Activated T-helper 17 cell treated with anti-CD3 and anti-CD28 coated beads, Interleukin-2, amount 50 U/mL, for 72 hours (primary cell): Measurements from ENCODE around the gene GPT2. TPM values are rescaled to one million over a fixed set of nuclear protein-coding genes. Genes with fewer than 3 reads are reported as not detected.
A peak's percentile ranks its signal among the peaks of the same experiment; 100 is the strongest.

Experiments
- ATAC-seq: fragments of 150-1000 bp; cut with Tn5 transposase; replicated peaks from 2 replicates; pipeline ENCODE4 v1.10.0; 2021; ENCODE audit warnings: mild to moderate bottlenecking, moderate library complexity
- H3K27ac Mint-ChIP-seq: one replicate; pipeline ENCODE4 v1.8.0; 2022; ENCODE audit warnings: mixed read lengths
- H3K27me3 Mint-ChIP-seq: one replicate; pipeline ENCODE4 v1.8.0; 2022; ENCODE audit warnings: mixed read lengths
- H3K36me3 Mint-ChIP-seq: one replicate; pipeline ENCODE4 v1.8.0; 2022; ENCODE audit warnings: low read depth, mild to moderate bottlenecking, mixed read lengths
- H3K4me1 Mint-ChIP-seq: one replicate; pipeline ENCODE4 v1.8.0; 2022; ENCODE audit warnings: mixed read lengths
- H3K4me3 Mint-ChIP-seq: one replicate; pipeline ENCODE4 v1.8.0; 2022; ENCODE audit warnings: mild to moderate bottlenecking, mixed read lengths
- H3K9me3 Mint-ChIP-seq: one replicate; pipeline ENCODE4 v1.8.0; 2022; ENCODE audit warnings: mixed read lengths
- total RNA-seq, 2 donors: library from RNA; stranded (reverse); gene quantifications; one replicate each; pipeline ENCODE4 v1.2.3, GENCODE V29; 2022

The GPT2 gene
- total RNA-seq, 2 donors from 2014 or later: 8.4 to 8.5 TPM

GRCh38 chr16:46899443-46900143 lies 15.4 kb downstream of the GPT2 start:
- Mint-ChIP-seq H3K27me3 (no peaks in the 10 kb centered on the region), H3K36me3 (no peaks in the 10 kb centered on the region), H3K9me3 (no peaks in the 10 kb centered on the region), H3K27ac (no peak overlapping the region), H3K4me3 (no peak overlapping the region), H3K4me1 (no peaks in the 10 kb centered on the region)
- no peak for ATAC-seq

GRCh38 chr16:46900455-46901235 lies 16.5 kb downstream of the GPT2 start:
- Mint-ChIP-seq H3K27me3 (no peaks in the 10 kb centered on the region), H3K36me3 (no peaks in the 10 kb centered on the region), H3K27ac (no peak overlapping the region), H3K9me3 (no peaks in the 10 kb centered on the region), H3K4me1 (no peaks in the 10 kb centered on the region), H3K4me3 (no peak overlapping the region)
- no peak for ATAC-seq

GRCh38 chr16:46901709-46902108 lies 17.5 kb downstream of the GPT2 start:
- no peak overlapping the region for H3K27ac Mint-ChIP-seq
- H3K9me3 Mint-ChIP-seq: no peaks in the 10 kb centered on the region
- ATAC-seq: no peak
- H3K4me1 Mint-ChIP-seq: no peaks in the 10 kb centered on the region
- no peaks in the 10 kb centered on the region for H3K36me3 Mint-ChIP-seq
- no peak overlapping the region for H3K4me3 Mint-ChIP-seq
- H3K27me3 Mint-ChIP-seq: no peaks in the 10 kb centered on the region

- Mint-ChIP-seq H3K27ac (no peak overlapping the region), H3K4me1 (no peaks in the 10 kb centered on the region), H3K4me3 (no peak overlapping the region), H3K27me3 (no peaks in the 10 kb centered on the region), H3K9me3 (no peaks in the 10 kb centered on the region), H3K36me3 (peaks cover 4% of the 10 kb centered on the region)
- ATAC-seq: no peak
Measured at GRCh38 chr16:46903255-46903905, 19.2 kb downstream of the GPT2 start.

GRCh38 chr16:46904471-46904870 lies 20.3 kb downstream of the GPT2 start:
- H3K27ac Mint-ChIP-seq: peak overlapping the region; percentile 23
- ATAC-seq: no peak
- H3K9me3 Mint-ChIP-seq: no peaks in the 10 kb centered on the region
- H3K27me3 Mint-ChIP-seq: no peaks in the 10 kb centered on the region
- peaks cover 4% of the 10 kb centered on the region for H3K36me3 Mint-ChIP-seq
- H3K4me3 Mint-ChIP-seq: no peak overlapping the region
- no peaks in the 10 kb centered on the region for H3K4me1 Mint-ChIP-seq

- H3K4me3 Mint-ChIP-seq: no peak overlapping the region
Measured at GRCh38 chr16:46906360-46907060, 22.3 kb downstream of the GPT2 start.

GRCh38 chr16:46907061-46907774 lies 23.1 kb downstream of the GPT2 start:
- Mint-ChIP-seq H3K4me3 (no peak overlapping the region), H3K4me1 (peaks cover 8% of the 10 kb centered on the region), H3K36me3 (peaks cover 14% of the 10 kb centered on the region), H3K27me3 (no peaks in the 10 kb centered on the region), H3K27ac (no peak overlapping the region), H3K9me3 (no peaks in the 10 kb centered on the region)
- no peak for ATAC-seq

More at GRCh38 chr16:46906360-46907060, 22.3 kb downstream of the GPT2 start:
- Mint-ChIP-seq H3K9me3 (no peaks in the 10 kb centered on the region), H3K27ac (no peak overlapping the region), H3K36me3 (peaks cover 14% of the 10 kb centered on the region), H3K4me1 (peaks cover 8% of the 10 kb centered on the region), H3K27me3 (no peaks in the 10 kb centered on the region)
- no peak for ATAC-seq

GRCh38 chr16:46908540-46909372 lies 24.6 kb downstream of the GPT2 start:
- Mint-ChIP-seq H3K27ac (no peak overlapping the region), H3K27me3 (no peaks in the 10 kb centered on the region), H3K4me1 (peaks cover 8% of the 10 kb centered on the region), H3K9me3 (no peaks in the 10 kb centered on the region), H3K4me3 (no peak overlapping the region), H3K36me3 (peaks cover 14% of the 10 kb centered on the region)
- peak; percentile 61 for ATAC-seq

- peak overlapping the region; percentile 5 for H3K4me3 Mint-ChIP-seq
- no peaks in the 10 kb centered on the region for H3K9me3 Mint-ChIP-seq
- no peaks in the 10 kb centered on the region for H3K27me3 Mint-ChIP-seq
- H3K36me3 Mint-ChIP-seq: peaks cover 14% of the 10 kb centered on the region
- peaks cover 17% of the 10 kb centered on the region for H3K4me1 Mint-ChIP-seq
- H3K27ac Mint-ChIP-seq: peak overlapping the region; percentile 21
- ATAC-seq: peak; percentile 43
Measured at GRCh38 chr16:46911038-46911437, 26.9 kb downstream of the GPT2 start.

GRCh38 chr16:46911650-46912049 lies 27.5 kb downstream of the GPT2 start:
- H3K27me3 Mint-ChIP-seq: no peaks in the 10 kb centered on the region
- H3K4me1 Mint-ChIP-seq: peaks cover 17% of the 10 kb centered on the region

GRCh38 chr16:46914556-46915201 lies 30.5 kb downstream of the GPT2 start:
- H3K9me3 Mint-ChIP-seq: no peaks in the 10 kb centered on the region
- H3K4me3 Mint-ChIP-seq: no peak overlapping the region
- ATAC-seq: no peak
- H3K36me3 Mint-ChIP-seq: peaks cover 10% of the 10 kb centered on the region
- no peak overlapping the region for H3K27ac Mint-ChIP-seq
- H3K4me1 Mint-ChIP-seq: peaks cover 24% of the 10 kb centered on the region
- H3K27me3 Mint-ChIP-seq: no peaks in the 10 kb centered on the region

More at GRCh38 chr16:46911650-46912049, 27.5 kb downstream of the GPT2 start:
- H3K36me3 Mint-ChIP-seq: peaks cover 14% of the 10 kb centered on the region
- ATAC-seq: no peak
- H3K4me3 Mint-ChIP-seq: no peak overlapping the region
- no peaks in the 10 kb centered on the region for H3K9me3 Mint-ChIP-seq
- H3K27ac Mint-ChIP-seq: no peak overlapping the region

GRCh38 chr16:46915483-46916025 lies 31.4 kb downstream of the GPT2 start:
- Mint-ChIP-seq H3K4me1 (peaks cover 24% of the 10 kb centered on the region), H3K27ac (no peak overlapping the region), H3K9me3 (no peaks in the 10 kb centered on the region), H3K4me3 (no peak overlapping the region), H3K27me3 (no peaks in the 10 kb centered on the region), H3K36me3 (peaks cover 9% of the 10 kb centered on the region)
- no peak for ATAC-seq
